Fibroblast of pulmonary artery (primary cell): ENCODE data around the gene ERI3.

Source experiments
- DNase-seq: peaks from one replicate; pipeline ENCODE4 v3.0.0-alpha.2; 2010; ENCODE audit warnings: low read depth
- H3K4me3 ChIP-seq: replicated peaks from 2 replicates; pipeline ENCODE4 v1.5.1; 2011; ENCODE audit warnings: low read depth, mild to moderate bottlenecking, control low read depth, low read length, moderate library complexity
- CTCF ChIP-seq: IDR thresholded peaks from 2 replicates; pipeline ENCODE4 v1.5.1; 2011; ENCODE audit warnings: mild to moderate bottlenecking, control low read depth, low read length, inconsistent platforms; ENCODE audit errors: missing control alignments

ERI3 gene

GRCh38 chr1:44354840-44355581, at the start of gene ERI3:
ERI3 (minus strand) TSS chr1:44355257; CDS start chr1:44355026, 231 bp downstream.
- no peak for TF ChIP-seq CTCF
- DNase-seq, result peak; percentile 97
- peak within 1 kb of the TSS; percentile 83 for H3K4me3 ChIP-seq

- DNase-seq, result peak; percentile 16
- TF ChIP-seq CTCF, result no peak
- no peak overlapping the region for H3K4me3 ChIP-seq
These were observed 46.5 kb upstream of the ERI3 start for GRCh38 chr1:44401256-44402228.

- DNase-seq, result peak; percentile 51
- TF ChIP-seq CTCF, result no peak
These were observed 35.2 kb upstream of the ERI3 start for GRCh38 chr1:44390277-44390676.

GRCh38 chr1:44389437-44389836, 34.4 kb upstream of the ERI3 start:
- H3K4me3 ChIP-seq, result no peak overlapping the region
- no peak for DNase-seq
- TF ChIP-seq CTCF, result no peak

More at GRCh38 chr1:44390277-44390676, 35.2 kb upstream of the ERI3 start:
- no peak overlapping the region for H3K4me3 ChIP-seq

GRCh38 chr1:44388551-44388950, 33.5 kb upstream of the ERI3 start:
- no peak for TF ChIP-seq CTCF
- no peak for DNase-seq
- H3K4me3 ChIP-seq, result no peak overlapping the region

GRCh38 chr1:44380666-44381177, 25.7 kb upstream of the ERI3 start:
- TF ChIP-seq CTCF, result no peak
- H3K4me3 ChIP-seq, result no peak overlapping the region
- DNase-seq, result no peak
